Measurements from ENCODE around the gene MORC2. TPM values are rescaled to one million over a fixed set of nuclear protein-coding genes. Genes with fewer than 3 reads are reported as not detected.

The MORC2 gene
- polyA plus RNA-seq, 1 experiment, result 9.0 TPM

DNA sequence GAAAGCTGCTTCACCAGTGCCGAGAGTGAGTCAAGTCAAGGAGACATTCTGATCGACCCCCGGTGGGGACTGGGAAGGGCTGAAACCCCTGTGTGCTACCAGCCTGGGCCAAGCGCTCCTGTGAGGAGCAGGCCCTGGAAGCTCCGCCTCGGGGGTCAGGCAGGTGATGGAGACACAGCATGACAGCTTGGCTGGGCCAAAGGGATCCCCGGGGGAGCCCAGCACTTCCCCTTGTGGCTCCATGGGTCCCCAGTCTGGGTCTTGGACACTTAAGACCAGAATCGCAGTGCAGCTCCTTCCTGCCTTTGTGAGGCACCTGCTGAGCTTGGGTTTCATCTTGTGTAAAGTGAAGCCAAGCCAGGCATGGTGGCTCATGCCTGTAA, 89.2 kb downstream of the MORC2 start:
- TF ChIP-seq, protein P1, sequence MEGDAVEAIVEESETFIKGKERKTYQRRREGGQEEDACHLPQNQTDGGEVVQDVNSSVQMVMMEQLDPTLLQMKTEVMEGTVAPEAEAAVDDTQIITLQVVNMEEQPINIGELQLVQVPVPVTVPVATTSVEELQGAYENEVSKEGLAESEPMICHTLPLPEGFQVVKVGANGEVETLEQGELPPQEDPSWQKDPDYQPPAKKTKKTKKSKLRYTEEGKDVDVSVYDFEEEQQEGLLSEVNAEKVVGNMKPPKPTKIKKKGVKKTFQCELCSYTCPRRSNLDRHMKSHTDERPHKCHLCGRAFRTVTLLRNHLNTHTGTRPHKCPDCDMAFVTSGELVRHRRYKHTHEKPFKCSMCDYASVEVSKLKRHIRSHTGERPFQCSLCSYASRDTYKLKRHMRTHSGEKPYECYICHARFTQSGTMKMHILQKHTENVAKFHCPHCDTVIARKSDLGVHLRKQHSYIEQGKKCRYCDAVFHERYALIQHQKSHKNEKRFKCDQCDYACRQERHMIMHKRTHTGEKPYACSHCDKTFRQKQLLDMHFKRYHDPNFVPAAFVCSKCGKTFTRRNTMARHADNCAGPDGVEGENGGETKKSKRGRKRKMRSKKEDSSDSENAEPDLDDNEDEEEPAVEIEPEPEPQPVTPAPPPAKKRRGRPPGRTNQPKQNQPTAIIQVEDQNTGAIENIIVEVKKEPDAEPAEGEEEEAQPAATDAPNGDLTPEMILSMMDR (IDR thresholded peaks at IDR 0.05; ENCODE audit: insufficient read depth, low read depth, low read length), result no peak
- CTCF ChIA-PET, result interaction anchor here (6.3 kb wide), 1 partner anchor 11 kb away, joined by 44 read pairs; no protein-coding TSS in a partner anchor

DNA sequence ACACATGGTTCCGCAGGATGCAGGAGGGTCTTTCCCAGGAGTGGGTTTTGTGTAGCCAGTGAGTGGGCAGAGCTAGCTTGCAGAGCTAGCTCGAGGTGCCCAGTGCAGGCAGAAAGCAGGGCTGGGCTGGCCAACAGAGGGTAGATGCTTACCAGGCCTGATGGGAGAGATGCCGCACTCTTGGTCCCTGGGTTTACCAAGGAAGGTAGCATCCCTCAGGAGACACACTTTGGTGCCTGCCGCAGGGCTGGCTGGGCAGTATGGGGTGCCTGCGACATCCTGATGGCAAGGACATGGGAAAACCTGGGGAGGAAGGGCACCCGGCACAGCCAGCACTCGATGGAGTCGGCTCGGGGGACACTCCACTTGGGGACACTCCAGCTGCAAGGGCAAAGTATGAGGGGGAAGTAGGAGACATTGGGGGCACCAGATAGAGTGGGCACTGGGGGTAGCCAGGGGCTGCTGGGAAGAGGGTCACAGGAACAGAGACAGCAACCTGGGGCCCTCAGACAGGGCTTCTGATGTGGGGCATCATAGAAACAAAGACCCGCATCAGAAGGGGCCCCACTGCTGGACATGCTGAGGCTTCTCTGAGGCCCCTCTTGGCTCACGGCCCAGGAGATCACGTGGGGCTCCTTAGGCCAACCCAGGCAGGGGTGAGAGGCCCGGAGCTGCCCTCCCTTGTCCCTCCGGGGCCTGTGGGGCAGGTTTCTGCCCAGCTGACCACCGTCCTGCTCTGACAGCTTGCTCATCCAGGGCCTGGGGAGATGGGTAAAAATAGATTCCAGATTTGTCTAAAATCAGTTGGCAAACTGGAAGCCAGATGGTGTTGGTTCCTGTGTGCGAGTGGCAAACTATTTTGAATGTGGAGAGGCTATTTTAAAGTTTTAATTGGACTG, 89.8 kb downstream of the MORC2 start:
- CTCF ChIA-PET, result interaction anchor here (6.3 kb wide), 1 partner anchor 12 kb away, joined by 44 read pairs; no protein-coding TSS in a partner anchor
- DNase-seq (ENCODE audit: low read depth), result no peak
- no peak overlapping the region for H3K4me3 ChIP-seq (ENCODE audit: low read depth, low read length)
- TF ChIP-seq, protein P1 (IDR thresholded peaks at IDR 0.05; ENCODE audit: insufficient read depth, low read depth, low read length), result no peak
- no peaks in the 10 kb centered on the region for H3K36me3 ChIP-seq (ENCODE audit: control insufficient read depth, insufficient read depth, low read length)
- POLR2A ChIA-PET, result no interaction called here
- no peaks in the 10 kb centered on the region for H3K27me3 ChIP-seq (ENCODE audit: control insufficient read depth, insufficient read depth, low read length)

More for the DNA sequence above, 89.2 kb downstream of the MORC2 start:
- POLR2A ChIA-PET, result no interaction called here
- Histone ChIP-seq H3K36me3 (ENCODE audit: control insufficient read depth, insufficient read depth, low read length) (no peaks in the 10 kb centered on the region), H3K27me3 (ENCODE audit: control insufficient read depth, insufficient read depth, low read length) (no peaks in the 10 kb centered on the region), H3K4me3 (ENCODE audit: low read depth, low read length) (no peak overlapping the region)
- no peak for DNase-seq (ENCODE audit: low read depth)

DNA sequence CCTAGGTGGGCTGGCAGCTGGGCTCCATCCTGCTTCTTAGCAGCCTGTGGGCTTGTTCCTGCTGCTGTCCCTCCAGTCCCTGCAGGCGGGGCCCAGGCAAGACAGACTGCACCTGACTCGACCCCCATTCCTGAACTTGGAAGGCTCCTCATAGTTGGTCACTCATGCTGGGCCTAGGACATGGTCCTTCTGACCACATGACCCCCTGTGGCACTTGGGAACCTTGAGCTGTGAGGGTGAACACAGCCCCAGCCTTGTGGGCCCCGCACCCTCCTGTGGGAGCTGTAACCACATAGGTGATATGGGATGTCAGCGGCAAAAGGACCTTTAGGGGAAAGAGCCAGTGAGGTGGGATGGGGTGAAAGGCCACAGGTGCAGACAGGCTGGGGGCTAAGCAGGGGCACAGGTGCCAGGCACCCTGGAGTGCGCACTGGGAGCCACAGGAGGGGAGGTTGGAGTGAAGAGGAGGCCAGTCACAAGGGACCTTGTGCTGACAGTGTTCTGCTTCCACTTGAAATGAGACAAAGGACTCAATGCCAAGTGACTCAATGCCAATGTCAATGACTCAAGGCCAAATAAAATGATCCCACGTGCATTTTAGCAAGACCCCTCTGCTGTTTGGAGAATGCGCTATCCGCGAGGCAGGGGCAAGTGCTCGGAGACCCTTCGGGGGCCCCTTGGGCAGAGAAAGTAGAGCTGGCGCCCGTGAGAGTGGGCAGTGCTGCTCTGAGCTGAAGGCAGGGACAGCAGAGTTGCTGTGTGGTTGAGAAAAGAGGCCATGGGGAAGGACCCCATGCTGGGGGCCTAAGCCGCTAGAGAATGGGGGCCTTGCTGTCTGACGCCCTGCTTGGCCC, 90.7 kb downstream of the MORC2 start:
- ChIA-PET POLR2A (no interaction called here), CTCF (interaction anchor here (1.3 to 6.3 kb wide), 2 partner anchors 12 to 18 kb away, joined by 3 to 44 read pairs; no protein-coding TSS in a partner anchor)
- no peaks in the 10 kb centered on the region for H3K27me3 ChIP-seq (ENCODE audit: control insufficient read depth, insufficient read depth, low read length)
- DNase-seq (ENCODE audit: low read depth), result no peak
- no peaks in the 10 kb centered on the region for H3K36me3 ChIP-seq (ENCODE audit: control insufficient read depth, insufficient read depth, low read length)
- TF ChIP-seq, protein P1 (IDR thresholded peaks at IDR 0.05; ENCODE audit: insufficient read depth, low read depth, low read length), result no peak
- H3K4me3 ChIP-seq (ENCODE audit: low read depth, low read length), result no peak overlapping the region

DNA sequence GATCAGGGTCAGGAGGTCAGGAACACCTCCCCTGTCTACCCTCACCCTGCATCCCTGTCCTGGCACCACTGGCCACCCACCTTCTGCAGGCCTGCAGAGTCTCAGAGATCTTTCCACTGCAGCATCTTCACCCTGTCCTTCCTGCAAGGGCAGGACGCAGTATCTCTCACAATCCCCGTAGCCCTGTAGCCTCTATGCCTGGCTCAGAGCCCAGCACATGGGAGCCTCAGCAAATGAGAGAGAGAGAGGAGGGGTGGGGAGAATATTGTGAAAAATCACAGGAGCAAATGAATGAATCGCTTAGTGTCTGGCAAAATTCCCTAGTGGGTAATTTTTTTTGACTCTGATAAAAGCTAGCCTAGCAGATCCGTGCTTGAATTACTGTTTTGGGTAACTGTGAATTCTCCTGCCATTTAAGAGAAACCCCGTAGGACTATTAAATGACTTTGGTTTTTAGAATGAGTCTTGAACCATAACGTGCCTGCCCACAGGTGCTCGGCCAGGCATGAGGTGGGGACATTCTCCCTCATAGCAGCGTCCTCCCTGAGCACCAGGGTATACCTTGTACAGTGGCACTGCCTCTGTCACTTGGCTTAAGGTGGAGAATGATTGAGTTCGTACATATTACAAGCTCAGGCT, 91.5 kb downstream of the MORC2 start:
- ChIA-PET CTCF (interaction anchor here (1.3 to 6.3 kb wide), 2 partner anchors 13 to 19 kb away, joined by 3 to 44 read pairs; no protein-coding TSS in a partner anchor), POLR2A (no interaction called here)
- Histone ChIP-seq H3K27me3 (ENCODE audit: control insufficient read depth, insufficient read depth, low read length) (no peaks in the 10 kb centered on the region), H3K4me3 (ENCODE audit: low read depth, low read length) (no peak overlapping the region), H3K36me3 (ENCODE audit: control insufficient read depth, insufficient read depth, low read length) (no peaks in the 10 kb centered on the region)
- DNase-seq (ENCODE audit: low read depth), result no peak
- TF ChIP-seq, protein P1 (IDR thresholded peaks at IDR 0.05; ENCODE audit: insufficient read depth, low read depth, low read length), result no peak
